HT-29 (cell line): ENCODE data around the gene RAB11FIP3. TPM values are rescaled to one million over a fixed set of nuclear protein-coding genes. Genes with fewer than 3 reads are reported as not detected.
A peak's percentile ranks its signal among the peaks of the same experiment; 100 is the strongest.

ENCODE experiments used
- DNase-seq: peaks from one replicate; pipeline ENCODE4 v3.0.0-alpha.2; 2015; ENCODE audit warnings: low spot score
- total RNA-seq: library from RNA; depleted of rRNA; stranded (reverse); fragments of >200 nt; shearing (Covaris generic); gene quantifications from 2 replicates; pipeline ENCODE4 v1.2.3, GENCODE V29; 2014

The RAB11FIP3 gene
- total RNA-seq, 1 experiment from 2014 or later: 5.2 TPM

- no peak for DNase-seq
These were observed 126.7 kb downstream of the RAB11FIP3 start for GRCh38 chr16:552171-552570.

GRCh38 chr16:553601-554296 is 128.3 kb downstream of the RAB11FIP3 start:
- DNase-seq: no peak

GRCh38 chr16:554297-554621 is 128.8 kb downstream of the RAB11FIP3 start:
- DNase-seq: no peak

GRCh38 chr16:554640-555365 is 129.4 kb downstream of the RAB11FIP3 start:
- DNase-seq: peak; percentile 52

GRCh38 chr16:555528-556473 is 130.4 kb downstream of the RAB11FIP3 start:
- no peak for DNase-seq

GRCh38 chr16:556474-557173 is 131.2 kb downstream of the RAB11FIP3 start:
- no peak for DNase-seq

- DNase-seq: no peak
These were observed 132.2 kb downstream of the RAB11FIP3 start for GRCh38 chr16:557463-558297.

- DNase-seq: no peak
These were observed 133.0 kb downstream of the RAB11FIP3 start for GRCh38 chr16:558298-559020.

- no peak for DNase-seq
These were observed 133.6 kb downstream of the RAB11FIP3 start for GRCh38 chr16:559021-559380.

GRCh38 chr16:559411-560203 is 134.2 kb downstream of the RAB11FIP3 start:
- DNase-seq: no peak

- no peak for DNase-seq
These were observed 134.8 kb downstream of the RAB11FIP3 start, which contains the start of gene PRR35 for GRCh38 chr16:560204-560700. PRR35 (plus strand) TSS chr16:560394; CDS start chr16:563295, 2,901 bp downstream.

- no peak for DNase-seq
These were observed 135.4 kb downstream of the RAB11FIP3 start for GRCh38 chr16:560701-561412.

- DNase-seq: no peak
These were observed 136.0 kb downstream of the RAB11FIP3 start for GRCh38 chr16:561413-561794.

- DNase-seq: no peak
These were observed 136.8 kb downstream of the RAB11FIP3 start for GRCh38 chr16:561957-562938.

- DNase-seq: peak; percentile 12
These were observed 137.7 kb downstream of the RAB11FIP3 start for GRCh38 chr16:563072-563644.

GRCh38 chr16:564690-565418 is 139.4 kb downstream of the RAB11FIP3 start:
- no peak for DNase-seq
